Calu3 (cell line): ENCODE measurements around the gene SYT13. TPM values are rescaled to one million over a fixed set of nuclear protein-coding genes. Genes with fewer than 3 reads are reported as not detected.

Experiments
- BruUV-seq: library from RNA; stranded (reverse); fragments of 400-500 nt; replicated peaks from 2 replicates; lab custom pipeline; 2021; lab: Mats Ljungman, UMichigan
- CTCF ChIA-PET: fragments of 300-600 bp; sonication (Branson Sonifier 250); formaldehyde crosslinking; loops from one replicate; lab custom pipeline; 2022; ENCODE audit warnings: antibody characterized with exemption; lab: Charles Lee
- DNase-seq: peaks from one replicate; pipeline ENCODE4 v3.0.0; 2022
- H3K27ac Mint-ChIP-seq: one replicate; pipeline ENCODE4 v1.8.0; 2022; ENCODE audit warnings: mixed read lengths; ENCODE audit not compliant: unreplicated experiment
- H3K27me3 Mint-ChIP-seq: one replicate; pipeline ENCODE4 v1.8.0; 2022; ENCODE audit warnings: mixed read lengths; ENCODE audit not compliant: unreplicated experiment
- H3K36me3 Mint-ChIP-seq: one replicate; pipeline ENCODE4 v1.8.0; 2022; ENCODE audit warnings: mild to moderate bottlenecking, moderate library complexity, mixed read lengths; ENCODE audit not compliant: insufficient read depth, unreplicated experiment
- H3K4me1 Mint-ChIP-seq: one replicate; pipeline ENCODE4 v1.8.0; 2022; ENCODE audit warnings: mild to moderate bottlenecking, low read depth, mixed read lengths; ENCODE audit not compliant: unreplicated experiment
- H3K4me3 Mint-ChIP-seq: one replicate; pipeline ENCODE4 v1.8.0; 2022; ENCODE audit warnings: mild to moderate bottlenecking, low read depth, moderate library complexity, mixed read lengths; ENCODE audit not compliant: unreplicated experiment
- H3K9me3 Mint-ChIP-seq: one replicate; pipeline ENCODE4 v1.8.0; 2022; ENCODE audit warnings: low read depth, mixed read lengths; ENCODE audit not compliant: unreplicated experiment
- intact Hi-C: fragments of 100-400 bp; cut with micrococcal nuclease; formaldehyde crosslinking; loops from one replicate; pipeline ENCODE4 v1.10.0; 2022; ENCODE audit not compliant: unreplicated experiment
- total RNA-seq: library from RNA; stranded (reverse); gene quantifications from 2 replicates; pipeline ENCODE4 v1.2.3, GENCODE V29; 2022
- TF ChIP-seq, protein P1 (sequence below): fragments of 200-600 bp; IDR thresholded peaks from one replicate; pipeline ENCODE4 v1.8.0; 2022; ENCODE audit warnings: antibody characterized with exemption; ENCODE audit not compliant: unreplicated experiment

SYT13 gene
- total RNA-seq, 1 experiment from 2014 or later, result 36.8 TPM

DNA sequence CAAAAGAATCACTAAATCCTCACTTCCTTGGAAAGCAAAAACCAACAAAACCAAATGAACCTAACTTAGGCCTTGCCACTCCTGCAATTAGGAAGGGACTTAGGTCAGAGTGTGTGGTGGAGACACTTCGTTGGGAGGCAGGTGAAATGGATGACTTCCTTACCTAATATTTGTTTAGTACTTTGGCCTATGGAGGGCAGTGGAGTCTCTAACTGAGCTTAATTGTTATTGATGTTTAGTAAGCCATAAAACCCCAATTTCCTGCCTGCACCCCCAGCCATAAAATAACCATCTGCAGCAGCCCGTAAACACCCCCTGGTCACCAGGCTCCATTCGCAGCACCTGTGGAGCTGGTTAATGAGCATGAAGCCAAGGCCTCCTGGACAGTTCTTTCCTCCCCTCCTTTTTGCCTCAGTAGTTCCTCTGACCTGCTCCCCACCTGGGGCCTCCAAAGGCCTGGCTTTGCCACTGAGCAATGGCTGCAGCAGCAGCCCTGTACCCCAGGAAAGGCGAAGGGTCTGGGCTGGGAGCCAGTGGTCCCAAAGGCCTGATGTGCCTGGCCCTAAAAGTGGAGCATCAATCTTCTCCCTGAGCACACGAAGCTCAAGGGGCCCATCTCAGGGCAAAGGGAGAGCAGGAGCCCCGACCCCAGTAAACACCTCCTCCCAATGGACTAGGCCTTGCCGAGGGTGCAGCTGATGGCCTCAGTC lies 15.6 kb upstream of the SYT13 start:
- Mint-ChIP-seq H3K27ac (no peak overlapping the region), H3K4me1 (no peaks in the 10 kb centered on the region), H3K4me3 (no peak overlapping the region), H3K36me3 (no peaks in the 10 kb centered on the region), H3K27me3 (peaks cover 64% of the 10 kb centered on the region), H3K9me3 (no peaks in the 10 kb centered on the region)
- intact Hi-C loops, result no loop called here
- BruUV-seq, result no TSS peak
- CTCF ChIA-PET, result no interaction called here
- no peak for DNase-seq
- TF ChIP-seq, protein P1, sequence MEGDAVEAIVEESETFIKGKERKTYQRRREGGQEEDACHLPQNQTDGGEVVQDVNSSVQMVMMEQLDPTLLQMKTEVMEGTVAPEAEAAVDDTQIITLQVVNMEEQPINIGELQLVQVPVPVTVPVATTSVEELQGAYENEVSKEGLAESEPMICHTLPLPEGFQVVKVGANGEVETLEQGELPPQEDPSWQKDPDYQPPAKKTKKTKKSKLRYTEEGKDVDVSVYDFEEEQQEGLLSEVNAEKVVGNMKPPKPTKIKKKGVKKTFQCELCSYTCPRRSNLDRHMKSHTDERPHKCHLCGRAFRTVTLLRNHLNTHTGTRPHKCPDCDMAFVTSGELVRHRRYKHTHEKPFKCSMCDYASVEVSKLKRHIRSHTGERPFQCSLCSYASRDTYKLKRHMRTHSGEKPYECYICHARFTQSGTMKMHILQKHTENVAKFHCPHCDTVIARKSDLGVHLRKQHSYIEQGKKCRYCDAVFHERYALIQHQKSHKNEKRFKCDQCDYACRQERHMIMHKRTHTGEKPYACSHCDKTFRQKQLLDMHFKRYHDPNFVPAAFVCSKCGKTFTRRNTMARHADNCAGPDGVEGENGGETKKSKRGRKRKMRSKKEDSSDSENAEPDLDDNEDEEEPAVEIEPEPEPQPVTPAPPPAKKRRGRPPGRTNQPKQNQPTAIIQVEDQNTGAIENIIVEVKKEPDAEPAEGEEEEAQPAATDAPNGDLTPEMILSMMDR, result no peak

DNA sequence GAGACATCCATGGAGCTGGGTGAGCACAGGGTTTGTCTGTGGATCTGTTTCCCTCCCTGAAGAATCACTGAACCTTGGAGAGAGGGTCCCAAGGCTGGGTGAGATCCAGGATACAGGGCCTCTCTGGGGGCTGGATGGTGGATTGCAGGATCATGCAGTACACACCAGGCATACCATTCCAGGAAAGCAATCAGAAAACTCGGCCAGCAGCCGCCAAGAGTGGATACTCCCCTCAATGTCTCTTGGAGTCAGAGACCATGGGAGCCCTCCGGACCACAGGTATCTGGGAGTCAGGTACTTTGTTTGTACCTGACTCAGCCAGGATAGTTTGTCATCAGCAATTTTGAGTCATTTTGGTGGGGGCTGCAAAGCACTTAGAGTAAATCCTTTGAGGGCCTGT lies 14.6 kb upstream of the SYT13 start:
- Mint-ChIP-seq H3K9me3 (no peaks in the 10 kb centered on the region), H3K27me3 (peaks cover 58% of the 10 kb centered on the region), H3K4me3 (no peak overlapping the region), H3K27ac (no peak overlapping the region), H3K36me3 (no peaks in the 10 kb centered on the region), H3K4me1 (no peaks in the 10 kb centered on the region)
- TF ChIP-seq, protein P1, result no peak
- BruUV-seq, result no TSS peak
- CTCF ChIA-PET, result no interaction called here
- DNase-seq, result no peak
- intact Hi-C loops, result no loop called here

DNA sequence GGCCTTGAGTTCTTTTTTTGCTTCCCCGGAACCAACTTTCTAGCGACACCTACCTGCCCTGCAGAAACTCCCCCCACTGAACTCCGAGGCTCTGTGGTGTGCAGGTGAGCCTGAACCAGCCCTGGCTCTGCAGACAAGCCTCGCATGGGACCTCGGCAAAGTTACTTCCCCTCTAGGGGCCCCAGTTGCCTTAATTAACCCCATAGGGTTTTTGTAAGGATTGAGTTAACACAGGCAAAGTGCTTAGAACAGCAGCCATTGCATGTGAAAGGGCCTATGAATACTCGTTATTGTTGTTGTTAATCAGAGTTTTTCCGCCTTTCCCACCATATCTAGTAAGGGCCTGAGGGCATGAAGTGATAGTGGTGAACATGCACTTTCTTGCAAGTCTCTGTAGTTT lies 12.6 kb upstream of the SYT13 start:
- TF ChIP-seq, protein P1, result no peak
- Mint-ChIP-seq H3K27ac (no peak overlapping the region), H3K36me3 (no peaks in the 10 kb centered on the region), H3K4me1 (no peaks in the 10 kb centered on the region), H3K4me3 (no peak overlapping the region), H3K9me3 (no peaks in the 10 kb centered on the region), H3K27me3 (peaks cover 38% of the 10 kb centered on the region)
- no peak for DNase-seq
- intact Hi-C loops, result no loop called here
- CTCF ChIA-PET, result no interaction called here
- BruUV-seq, result no TSS peak

DNA sequence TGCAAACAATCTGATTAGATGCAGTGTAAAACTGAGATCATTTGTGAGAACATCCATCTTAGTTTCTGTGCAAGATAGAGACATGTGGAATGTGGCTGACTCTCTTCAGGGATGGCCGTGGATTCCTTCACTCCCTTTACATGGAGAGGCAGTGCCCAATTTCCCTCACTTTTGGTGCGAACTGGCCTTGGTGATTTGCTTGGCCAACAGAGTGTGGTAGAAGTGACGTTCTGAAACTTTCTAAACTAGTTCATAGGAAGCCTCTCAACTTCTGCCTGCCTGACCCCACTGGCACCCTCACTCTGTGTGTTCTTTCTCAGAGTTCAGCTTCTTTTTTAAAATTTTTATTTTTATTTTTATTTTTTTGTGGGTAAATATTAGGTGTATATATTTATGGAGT lies 9.9 kb upstream of the SYT13 start:
- Mint-ChIP-seq H3K27me3 (peaks cover 27% of the 10 kb centered on the region), H3K9me3 (no peaks in the 10 kb centered on the region), H3K4me1 (no peaks in the 10 kb centered on the region), H3K4me3 (no peak overlapping the region), H3K36me3 (no peaks in the 10 kb centered on the region), H3K27ac (no peak overlapping the region)
- no TSS peak for BruUV-seq
- CTCF ChIA-PET, result no interaction called here
- intact Hi-C loops, result no loop called here
- TF ChIP-seq, protein P1, result no peak
- DNase-seq, result no peak
